SK-N-SH (cell line): Measurements from ENCODE around the gene MBNL2.

Experiments used
- CHD2 ChIP-seq: fragments of 150-350 bp; IDR thresholded peaks from 2 replicates; pipeline ENCODE4 v1.6.1; 2018; ENCODE audit warnings: low read length; ENCODE audit not compliant: partially characterized antibody
- CTCF ChIP-seq: fragments of 200-600 bp; sonication (generic); IDR thresholded peaks from 2 replicates; pipeline ENCODE4 v1.6.1; 2017; ENCODE audit warnings: antibody characterized with exemption, mild to moderate bottlenecking, moderate library complexity
- EP300 ChIP-seq, 2 experiments: IDR thresholded peaks; 2 replicates each; pipeline versions ENCODE4 v1.4.0 to v1.6.1; 2012; ENCODE audit warnings: borderline replicate concordance in 1 of 2, low read depth in 1 of 2, low read length in 1 of 2
- JUND ChIP-seq: IDR thresholded peaks from 2 replicates; pipeline ENCODE4 v1.4.0; 2012
- POLR2AphosphoS5 ChIP-seq: IDR thresholded peaks from 2 replicates; pipeline ENCODE4 v1.6.1; 2012; ENCODE audit warnings: low read depth, low read length
- RAD21 ChIP-seq: IDR thresholded peaks from 2 replicates; pipeline ENCODE4 v1.6.1; 2012; ENCODE audit warnings: mild to moderate bottlenecking, low read length
- SMC3 ChIP-seq: IDR thresholded peaks from 2 replicates; pipeline ENCODE4 v1.6.1; 2012; ENCODE audit warnings: low read depth, low read length, improper control_type of control experiment

- no peak for TF ChIP-seq CTCF
- no peak for TF ChIP-seq SMC3
- TF ChIP-seq RAD21 = no peak
- TF ChIP-seq POLR2AphosphoS5 = no peak
- TF ChIP-seq JUND = no peak
- no peak for TF ChIP-seq CHD2
- TF ChIP-seq EP300 (IDR thresholded peaks at IDR 0.05; ENCODE audit: borderline replicate concordance in 1 of 2, low read depth in 1 of 2, low read length in 1 of 2) = no peak
These were observed 125.3 kb downstream of the MBNL2 start for GRCh38 chr13:97347255-97347932.
